K562 (cell line): ENCODE data around the gene TMCO2. TPM values are rescaled to one million over a fixed set of nuclear protein-coding genes. Genes with fewer than 3 reads are reported as not detected.

Source experiments
- ATAC-seq: fragments of 200-7000 bp; cut with Tn5 transposase; 3 replicates; pipeline ENCODE4 v1.9.1; 2020; ENCODE audit warnings: moderate library complexity
- BruUV-seq: library from RNA; stranded (reverse); fragments of 400-500 nt; replicated peaks from 2 replicates; lab custom pipeline; 2021; lab: Mats Ljungman, UMichigan
- CTCF ChIA-PET: fragments of 300-600 bp; formaldehyde crosslinking; extraction: SDS; loops from one replicate; lab custom pipeline; 2021; ENCODE audit warnings: low intra/inter-chr PET ratio; lab: Yijun Ruan, JAX
- POLR2A ChIA-PET: fragments of 300-600, 350-650 bp; sonication (Branson Sonifier 250); formaldehyde crosslinking; extraction: SDS; loops from one replicate; lab custom pipeline; 2021; ENCODE audit warnings: antibody characterized with exemption, inconsistent platforms; lab: Yijun Ruan, JAX
- DNase-seq, 4 experiments: peaks; one replicate each; pipeline versions ENCODE4 v3.0.0 to v3.0.0-alpha.2; 2011 to 2018; ENCODE audit warnings: low spot score in 3 of 4, mixed read lengths in 3 of 4; ENCODE audit errors: extremely low read depth in 1 of 4
- FAIRE-seq: peaks from 2 replicates; lab custom pipeline; 2011; peaks lifted over from hg19 to GRCh38; lab: Jason Lieb, UNC
- H2AFZ ChIP-seq: 2 replicates; pipeline ENCODE4 v1.6.0; 2011; ENCODE audit warnings: low read depth, low read length, control low read depth, inconsistent platforms
- H3K27ac ChIP-seq: fragments of 200-600 bp; 3 replicates; pipeline ENCODE4 v1.8.0; 2011; ENCODE audit warnings: low read depth, mild to moderate bottlenecking, control low read depth, inconsistent platforms, low read length, moderate library complexity, mixed read lengths; ENCODE audit errors: extremely low read depth
- H3K27me3 ChIP-seq, 2 experiments: fragments of 300-600 bp in 1 of 2; 2 replicates in 1 of 2; 3 replicates in 1 of 2; pipeline versions ENCODE4 v1.6.0 to v1.8.0; 2011; ENCODE audit warnings: inconsistent platforms in 2 of 2, low read length in 2 of 2, mild to moderate bottlenecking in 1 of 2, mixed read lengths in 1 of 2, moderate library complexity in 1 of 2; ENCODE audit not compliant: control insufficient read depth in 2 of 2, insufficient read depth in 2 of 2
- H3K36me3 ChIP-seq: fragments of 300-600 bp; 3 replicates; pipeline ENCODE4 v1.8.0; 2011; ENCODE audit warnings: mild to moderate bottlenecking, low read length, inconsistent platforms; ENCODE audit not compliant: control insufficient read depth, insufficient read depth
- H3K4me1 ChIP-seq, 2 experiments: fragments of 200-600 bp in 1 of 2; replicated peaks in 1 of 2; 2 replicates in 1 of 2; 3 replicates in 1 of 2; pipeline versions ENCODE4 v1.5.1 to v1.8.0; 2011; ENCODE audit warnings: inconsistent platforms in 2 of 2, low read length in 2 of 2, mild to moderate bottlenecking in 1 of 2, mixed read lengths in 1 of 2, moderate library complexity in 1 of 2; ENCODE audit not compliant: control insufficient read depth in 2 of 2, insufficient read depth in 2 of 2
- H3K4me2 ChIP-seq: 2 replicates; pipeline ENCODE4 v1.6.1; 2011; ENCODE audit warnings: low read length, control low read depth, inconsistent platforms, mixed read lengths; ENCODE audit not compliant: insufficient read depth
- H3K4me3 ChIP-seq: fragments of 200-600 bp; sonication (generic), shearing (Covaris generic); 2 replicates; pipeline ENCODE4 v1.5.1; 2016; ENCODE audit warnings: control low read depth, inconsistent platforms
- H3K79me2 ChIP-seq: fragments of 200-600 bp; 3 replicates; pipeline ENCODE4 v1.8.0; 2011; ENCODE audit warnings: low read length, inconsistent platforms; ENCODE audit not compliant: control insufficient read depth, insufficient read depth
- H3K9ac ChIP-seq, 2 experiments: 2 replicates each; pipeline versions ENCODE4 v1.6.0 to v1.6.1; 2011; ENCODE audit warnings: low read depth in 2 of 2, low read length in 2 of 2, control low read depth in 1 of 2, inconsistent platforms in 1 of 2, mild to moderate bottlenecking in 1 of 2, mixed read lengths in 1 of 2; ENCODE audit not compliant: insufficient read depth in 1 of 2
- H3K9me1 ChIP-seq: one replicate; pipeline ENCODE4 v1.6.0; 2011; ENCODE audit warnings: inconsistent platforms, mild to moderate bottlenecking, low read length, moderate library complexity; ENCODE audit not compliant: control insufficient read depth, insufficient read depth
- H3K9me3 ChIP-seq: replicated peaks from 2 replicates; pipeline ENCODE4 v1.5.1; 2011; ENCODE audit warnings: low read depth, low read length, inconsistent platforms; ENCODE audit not compliant: control insufficient read depth, insufficient read depth
- H4K20me1 ChIP-seq: replicated peaks from 2 replicates; pipeline ENCODE4 v1.6.1; 2011; ENCODE audit warnings: low read length, inconsistent platforms, mixed read lengths; ENCODE audit not compliant: control insufficient read depth, insufficient read depth
- ERF ChIP-seq: fragments of 450-650 bp; formaldehyde crosslinking; IDR thresholded peaks from 2 replicates; pipeline ENCODE4 v1.4.0; 2020; ENCODE audit warnings: mild to moderate bottlenecking, mixed read lengths
- FIP1L1 ChIP-seq: fragments of 200-400 bp; formaldehyde crosslinking; IDR thresholded peaks from 2 replicates; pipeline ENCODE4 v1.6.1; 2018; ENCODE audit warnings: mild to moderate bottlenecking, low read depth, low read length; ENCODE audit not compliant: poor library complexity, severe bottlenecking
- GMEB1 ChIP-seq: fragments of 250-450 bp; sonication (Bioruptor Pico); IDR thresholded peaks from 2 replicates; pipeline ENCODE4 v1.4.0; 2020; ENCODE audit warnings: mild to moderate bottlenecking
- HDAC2 ChIP-seq: fragments of 450-650 bp; IDR thresholded peaks from 2 replicates; pipeline ENCODE4 v1.6.1; 2016; ENCODE audit warnings: mild to moderate bottlenecking
- KLF6 ChIP-seq: fragments of 250-450 bp; sonication (Bioruptor Pico); IDR thresholded peaks from 2 replicates; pipeline ENCODE4 v1.4.0; 2020; ENCODE audit warnings: mild to moderate bottlenecking, moderate library complexity, borderline replicate concordance
- MEF2A ChIP-seq: IDR thresholded peaks from 2 replicates; pipeline ENCODE4 v1.6.1; 2011; ENCODE audit warnings: low read depth, mild to moderate bottlenecking, low read length, moderate library complexity; ENCODE audit not compliant: control insufficient read depth
- MTA1 ChIP-seq: fragments of 450-650 bp; IDR thresholded peaks from 2 replicates; pipeline ENCODE4 v1.6.1; 2017; ENCODE audit warnings: borderline replicate concordance
- MTA2 ChIP-seq: fragments of 450-650 bp; IDR thresholded peaks from 2 replicates; pipeline ENCODE4 v1.6.1; 2016; ENCODE audit warnings: low read depth
- NFATC3 ChIP-seq: fragments of 450-650 bp; IDR thresholded peaks from 2 replicates; pipeline ENCODE4 v1.6.1; 2017; ENCODE audit warnings: mild to moderate bottlenecking
- NR2C2 ChIP-seq, 2 experiments: fragments of 200-800 bp in 1 of 2; sonication (Bioruptor generic) in 1 of 2; sonication (generic) in 1 of 2; formaldehyde crosslinking in 1 of 2; IDR thresholded peaks; 2 replicates each; pipeline versions ENCODE4 v1.6.1 to v1.8.0; 2016 to 2022; ENCODE audit warnings: mild to moderate bottlenecking in 1 of 2, missing compliant biosample characterization in 1 of 2, missing genetic modification characterization in 1 of 2, missing genetic modification reagents in 1 of 2
- RFX5 ChIP-seq: IDR thresholded peaks from 2 replicates; pipeline ENCODE4 v1.6.1; 2011; ENCODE audit warnings: low read depth, mild to moderate bottlenecking, improper control_type of control experiment, low read length
- TRIM25 ChIP-seq: fragments of 450-650 bp; IDR thresholded peaks from 2 replicates; pipeline ENCODE4 v1.7.0; 2016; ENCODE audit warnings: borderline replicate concordance
- UBTF ChIP-seq, 2 experiments: IDR thresholded peaks; 2 replicates each; pipeline ENCODE4 v1.6.1; 2012; ENCODE audit warnings: improper control_type of control experiment in 2 of 2, low read depth in 2 of 2, low read length in 2 of 2, borderline replicate concordance in 1 of 2
- ZNF174 ChIP-seq: fragments of 250-450 bp; sonication (Bioruptor Pico); IDR thresholded peaks from 2 replicates; pipeline ENCODE4 v1.4.0; 2020; ENCODE audit warnings: mild to moderate bottlenecking
- ZNF695 ChIP-seq: fragments of 450-650 bp; formaldehyde crosslinking; IDR thresholded peaks from 2 replicates; pipeline ENCODE4 v1.4.0; 2020; ENCODE audit warnings: mild to moderate bottlenecking, moderate library complexity
- WGBS: fragments of 100-300 bp; shearing (Covaris generic); methylation state at CpG from one replicate; pipeline ENCODE4 v1.1.6; 2016; ENCODE audit warnings: low coverage, mixed read lengths; ENCODE audit not compliant: insufficient coverage; ENCODE audit errors: missing lambda C conversion rate; 5-methylcytosine and 5-hydroxymethylcytosine counted together
- in situ Hi-C: fragments of 300-500 bp; cut with MboI; formaldehyde crosslinking; loops from 4 replicates; pipeline ENCODE4 v1.15.0; 2018; ENCODE audit warnings: inconsistent platforms, mixed read lengths
- intact Hi-C: fragments of 100-400 bp; cut with micrococcal nuclease; formaldehyde crosslinking; loops from 2 replicates; pipeline ENCODE4 v1.14.2; 2022
- polyA plus RNA-seq, 8 experiments: library from polyadenylated mRNA; depleted of rRNA in 4 of 8; stranded (reverse) in 5 of 8; unstranded in 3 of 8; fragments of >200 nt; fragmentation: Nextera tagmentation in 2 of 8; fragmentation: Illumina TruSeq in 1 of 8; extraction: Ambion mirVana in 2 of 8; extraction: Trizol in 1 of 8; gene quantifications; 2 replicates each; pipeline versions ENCODE4 v1.2.1 to v1.2.3, GENCODE V29; 2011 to 2014; ENCODE audit warnings: inconsistent platforms in 1 of 8, missing spikeins in 1 of 8
- total RNA-seq, 7 experiments: library from RNA; depleted of rRNA in 6 of 7; stranded (reverse); fragments of >200 nt in 6 of 7; fragmentation: Illumina TruSeq in 2 of 7; extraction: Trizol in 2 of 7; gene quantifications; 2 replicates each; pipeline versions ENCODE4 v1.2.1 to v1.2.3, GENCODE V29; 2011 to 2021; ENCODE audit warnings: low replicate concordance in 1 of 7
- TF ChIP-seq, protein P1 (sequence below): fragments of 450-650 bp; IDR thresholded peaks from 2 replicates; pipeline ENCODE4 v1.6.1; 2017; ENCODE audit warnings: antibody characterized with exemption

The TMCO2 gene
- total and polyA plus RNA-seq, 9 of the 15 experiments (the other 6 are each of a cell fraction or from before 2014, with no cell fraction given): not detected

- no peak overlapping the region for H3K9ac ChIP-seq
- peaks cover 56% of the 10 kb centered on the region for H3K79me2 ChIP-seq
- WGBS: 80% methylated on average over 3 of the region's 3 CpGs
- H4K20me1 ChIP-seq: no peaks in the 10 kb centered on the region
- no peak overlapping the region for H3K27ac ChIP-seq
- FAIRE-seq: no peak
- ChIA-PET POLR2A (interaction anchor here (0.8 kb wide), 1 partner anchor 135 kb away, joined by 3 read pairs; no protein-coding TSS in a partner anchor), CTCF (no interaction called here)
- H3K27me3 ChIP-seq: no peaks in the 10 kb centered on the region
- in situ Hi-C loops (no loop called here), intact Hi-C loops (no loop called here)
- no peaks in the 10 kb centered on the region for H3K9me3 ChIP-seq
- no peak overlapping the region for H3K4me3 ChIP-seq
- H3K36me3 ChIP-seq: peaks cover 93% of the 10 kb centered on the region
- no peaks in the 10 kb centered on the region; a peak in 1 of 5 replicates for H3K4me1 ChIP-seq
- DNase-seq: no peak
- BruUV-seq: no TSS peak
- ATAC-seq: no peak; the same call in 2 of the 3 replicates
- no peaks in the 10 kb centered on the region for H3K9me1 ChIP-seq
- no peak overlapping the region for H3K4me2 ChIP-seq
- no peak overlapping the region for H2AFZ ChIP-seq
- no peak for TF ChIP-seq MTA1
- TF ChIP-seq FIP1L1: no peak
- TF ChIP-seq, protein P1, sequence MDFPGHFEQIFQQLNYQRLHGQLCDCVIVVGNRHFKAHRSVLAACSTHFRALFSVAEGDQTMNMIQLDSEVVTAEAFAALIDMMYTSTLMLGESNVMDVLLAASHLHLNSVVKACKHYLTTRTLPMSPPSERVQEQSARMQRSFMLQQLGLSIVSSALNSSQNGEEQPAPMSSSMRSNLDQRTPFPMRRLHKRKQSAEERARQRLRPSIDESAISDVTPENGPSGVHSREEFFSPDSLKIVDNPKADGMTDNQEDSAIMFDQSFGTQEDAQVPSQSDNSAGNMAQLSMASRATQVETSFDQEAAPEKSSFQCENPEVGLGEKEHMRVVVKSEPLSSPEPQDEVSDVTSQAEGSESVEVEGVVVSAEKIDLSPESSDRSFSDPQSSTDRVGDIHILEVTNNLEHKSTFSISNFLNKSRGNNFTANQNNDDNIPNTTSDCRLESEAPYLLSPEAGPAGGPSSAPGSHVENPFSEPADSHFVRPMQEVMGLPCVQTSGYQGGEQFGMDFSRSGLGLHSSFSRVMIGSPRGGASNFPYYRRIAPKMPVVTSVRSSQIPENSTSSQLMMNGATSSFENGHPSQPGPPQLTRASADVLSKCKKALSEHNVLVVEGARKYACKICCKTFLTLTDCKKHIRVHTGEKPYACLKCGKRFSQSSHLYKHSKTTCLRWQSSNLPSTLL: no peak
- no peak for TF ChIP-seq NFATC3
- no peak for TF ChIP-seq UBTF (IDR thresholded peaks at IDR 0.05; ENCODE audit: borderline replicate concordance in 1 of 2, low read depth in 2 of 2, low read length in 2 of 2)
- no peak for TF ChIP-seq RFX5
- TF ChIP-seq HDAC2: no peak
- TF ChIP-seq GMEB1 (CRISPR knock-in tag): no peak
- TF ChIP-seq NR2C2 (CRISPR knock-in tag; IDR thresholded peaks at IDR 0.05): no peak
- TF ChIP-seq NR2C2 (tag; IDR thresholded peaks at IDR 0.05): no peak
- no peak for TF ChIP-seq MEF2A
- TF ChIP-seq MTA2: no peak
- no peak for TF ChIP-seq ERF (CRISPR knock-in tag)
- no peak for TF ChIP-seq ZNF174
- TF ChIP-seq ZNF695: no peak
- no peak for TF ChIP-seq KLF6
- no peak for TF ChIP-seq TRIM25
Measured at GRCh38 chr1:40264354-40264781, 16.6 kb downstream of the TMCO2 start.
